ENCODE measurements around the gene OR10H1. TPM values are rescaled to one million over a fixed set of nuclear protein-coding genes. Genes with fewer than 3 reads are reported as not detected.
A peak's percentile ranks its signal among the peaks of the same experiment; 100 is the strongest.

Gene OR10H1
- polyA plus RNA-seq (2011; rRNA removed) (not detected in 2 replicates), polyA plus RNA-seq (2017; fragmentation: RNase III; extraction: RNeasy Plus Mini Kit Qiagen cat#74134 plus additional on column Dnase treatment) (not detected in 3 replicates), polyA minus RNA-seq (2011; rRNA and poly(A)+ RNA removed) (not detected in 2 replicates)
- not detected in 2 replicates for polyA plus RNA-seq (2012; cell fraction: cytosol; rRNA removed)
- polyA plus RNA-seq (2012; cell fraction: nucleus; rRNA removed) = not detected in 2 replicates

GRCh38 chr19:15815306-15815705, at the start of gene OR10H1:
TSS of gene OR10H1 (minus strand) at chr19:15815664. CDS start at chr19:15808037, 7,627 bp downstream.
- Histone ChIP-seq H3K4me1 (no peaks in the 10 kb centered on the region), H3K4me2 (no peak within 1 kb of the TSS), H3K27ac (no peak within 1 kb of the TSS), H3K9me3 (no peaks in the 10 kb centered on the region), H3K4me3 (no peak within 1 kb of the TSS)
- CTCF ChIA-PET = no interaction called here
- DNase-seq (ENCODE audit: low read depth in 1 of 2, low spot score in 1 of 2) = no peak
- POLR2A ChIA-PET = no interaction called here
- FAIRE-seq = no peak
- TF ChIP-seq ZC3H11A (IDR thresholded peaks at IDR 0.05) (no peak), HOXB5 (CRISPR knock-in tag; IDR thresholded peaks at IDR 0.05) (no peak), CBX2 (IDR thresholded peaks at IDR 0.05; ENCODE audit: borderline replicate concordance, low read depth) (no peak), MAX (IDR thresholded peaks at IDR 0.05) (no peak), FOXS1 (CRISPR knock-in tag; IDR thresholded peaks at IDR 0.05) (no peak), ELK1 (IDR thresholded peaks at IDR 0.05; ENCODE audit: low read depth, low read length) (no peak), ZFP36 (IDR thresholded peaks at IDR 0.05; ENCODE audit: borderline replicate concordance, partially characterized antibody) (no peak), HMGXB4 (CRISPR knock-in tag; IDR thresholded peaks at IDR 0.05; ENCODE audit: borderline replicate concordance) (no peak), USF2 (IDR thresholded peaks at IDR 0.05) (no peak), JUNB (IDR thresholded peaks at IDR 0.05) (no peak), ZSCAN20 (CRISPR knock-in tag; IDR thresholded peaks at IDR 0.05) (no peak), HDAC2 (IDR thresholded peaks at IDR 0.05) (no peak), CEBPB (IDR thresholded peaks at IDR 0.05) (no peak), POLR2AphosphoS2 (conservative IDR thresholded peaks at IDR 0.05; ENCODE audit: low read length) (no peak), CHD4 (IDR thresholded peaks at IDR 0.05; ENCODE audit: borderline replicate concordance) (no peak), MYC (IDR thresholded peaks at IDR 0.05; ENCODE audit: borderline replicate concordance, low read length) (no peak), MAZ (IDR thresholded peaks at IDR 0.05; ENCODE audit: borderline replicate concordance, low read depth, low read length) (no peak)
- WGBS (ENCODE audit: missing lambda C conversion rate) = 15% methylated on average over 5 of the region's 5 CpGs
- ATAC-seq = no peak

GRCh38 chr19:15864824-15865223, 49.4 kb upstream of the OR10H1 start:
- no peak for FAIRE-seq
- 66% methylated on average over 4 of the region's 5 CpGs for WGBS (ENCODE audit: missing lambda C conversion rate)
- POLR2A ChIA-PET = interaction anchor here (0.5 kb wide), 1 partner anchor 21 kb away, joined by 4 read pairs; no protein-coding TSS in a partner anchor
- no peak for DNase-seq (ENCODE audit: low read depth in 1 of 2, low spot score in 1 of 2)
- no peak for TF ChIP-seq TP53 (CRISPR knock-in tag; IDR thresholded peaks at IDR 0.05)
- TF ChIP-seq NPAS2 (CRISPR knock-in tag; IDR thresholded peaks at IDR 0.05; ENCODE audit: borderline replicate concordance) = no peak
- no peak for TF ChIP-seq KDM1A (IDR thresholded peaks at IDR 0.05; ENCODE audit: low read depth)
- CTCF ChIA-PET = no interaction called here
- no peak overlapping the region for H3K27ac ChIP-seq
- H3K4me2 ChIP-seq = no peak overlapping the region
- ATAC-seq = no peak
- H3K9me3 ChIP-seq = no peaks in the 10 kb centered on the region
- no peaks in the 10 kb centered on the region for H3K4me1 ChIP-seq
- H3K4me3 ChIP-seq = no peak overlapping the region

GRCh38 chr19:15863272-15863671, 47.8 kb upstream of the OR10H1 start:
- H3K9me3 ChIP-seq = no peaks in the 10 kb centered on the region
- ATAC-seq (peak; percentile 30 to 56; a peak in 2 of 6 replicates), DNase-seq (ENCODE audit: low read depth in 1 of 2, low spot score in 1 of 2) (no peak), FAIRE-seq (no peak)
- WGBS (ENCODE audit: missing lambda C conversion rate) = 48% methylated on average over 3 of the region's 8 CpGs
- ChIA-PET CTCF (no interaction called here), POLR2A (no interaction called here)
- no peak overlapping the region for H3K4me3 ChIP-seq
- no peaks in the 10 kb centered on the region for H3K4me1 ChIP-seq
- H3K27ac ChIP-seq = no peak overlapping the region
- H3K4me2 ChIP-seq = no peak overlapping the region
- TF ChIP-seq MAX (IDR thresholded peaks at IDR 0.05) (no peak), SMC3 (IDR thresholded peaks at IDR 0.05) (no peak), RCOR1 (IDR thresholded peaks at IDR 0.05; ENCODE audit: low read depth, low read length) (no peak), ZNF302 (CRISPR knock-in tag; IDR thresholded peaks at IDR 0.05) (no peak), ZC3H11A (IDR thresholded peaks at IDR 0.05) (no peak), ELK1 (IDR thresholded peaks at IDR 0.05; ENCODE audit: low read depth, low read length) (no peak), TP53 (CRISPR knock-in tag; IDR thresholded peaks at IDR 0.05) (no peak), HOXB13 (CRISPR knock-in tag; IDR thresholded peaks at IDR 0.05; ENCODE audit: low read depth) (no peak), MAZ (IDR thresholded peaks at IDR 0.05; ENCODE audit: borderline replicate concordance, low read depth, low read length) (no peak), ATOH8 (CRISPR knock-in tag; IDR thresholded peaks at IDR 0.05; ENCODE audit: low read depth) (no peak), CHD2 (IDR thresholded peaks at IDR 0.05; ENCODE audit: low read length, partially characterized antibody) (no peak), CBX8 (IDR thresholded peaks at IDR 0.05) (no peak), EHMT2 (IDR thresholded peaks at IDR 0.05; ENCODE audit: low read depth) (no peak)
